ENCODE data around the gene SLC25A12. TPM values are rescaled to one million over a fixed set of nuclear protein-coding genes. Genes with fewer than 3 reads are reported as not detected.
A peak's percentile ranks its signal among the peaks of the same experiment; 100 is the strongest.
"Not testable (repeated sequence)": the region's sequence is repeated elsewhere in the genome, so short reads cannot be mapped to it uniquely, and the experiment has no call there.

Gene SLC25A12
- total RNA-seq, 1 donor from 2014 or later = 25.2 TPM

DNA sequence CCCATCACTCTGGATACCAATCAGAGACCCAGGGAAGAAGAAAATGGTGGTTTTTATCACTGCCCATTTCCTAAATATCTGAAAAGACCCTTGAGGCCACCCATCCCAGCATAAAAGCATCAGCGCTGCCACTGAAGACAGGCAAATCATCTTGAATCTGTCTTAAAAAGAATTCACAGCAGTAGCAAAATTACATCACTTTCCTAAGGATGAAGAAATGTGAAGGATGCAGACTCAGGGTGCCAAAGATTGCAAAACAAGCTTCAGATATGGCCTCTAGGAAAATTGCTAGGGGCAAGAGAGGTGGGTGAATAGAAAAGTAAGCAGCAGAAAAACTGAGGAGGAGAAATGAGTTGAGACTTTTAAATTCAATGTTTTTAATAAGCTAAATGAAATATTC is 70.0 kb downstream of the SLC25A12 start:
- DNase-seq = no peak

DNA sequence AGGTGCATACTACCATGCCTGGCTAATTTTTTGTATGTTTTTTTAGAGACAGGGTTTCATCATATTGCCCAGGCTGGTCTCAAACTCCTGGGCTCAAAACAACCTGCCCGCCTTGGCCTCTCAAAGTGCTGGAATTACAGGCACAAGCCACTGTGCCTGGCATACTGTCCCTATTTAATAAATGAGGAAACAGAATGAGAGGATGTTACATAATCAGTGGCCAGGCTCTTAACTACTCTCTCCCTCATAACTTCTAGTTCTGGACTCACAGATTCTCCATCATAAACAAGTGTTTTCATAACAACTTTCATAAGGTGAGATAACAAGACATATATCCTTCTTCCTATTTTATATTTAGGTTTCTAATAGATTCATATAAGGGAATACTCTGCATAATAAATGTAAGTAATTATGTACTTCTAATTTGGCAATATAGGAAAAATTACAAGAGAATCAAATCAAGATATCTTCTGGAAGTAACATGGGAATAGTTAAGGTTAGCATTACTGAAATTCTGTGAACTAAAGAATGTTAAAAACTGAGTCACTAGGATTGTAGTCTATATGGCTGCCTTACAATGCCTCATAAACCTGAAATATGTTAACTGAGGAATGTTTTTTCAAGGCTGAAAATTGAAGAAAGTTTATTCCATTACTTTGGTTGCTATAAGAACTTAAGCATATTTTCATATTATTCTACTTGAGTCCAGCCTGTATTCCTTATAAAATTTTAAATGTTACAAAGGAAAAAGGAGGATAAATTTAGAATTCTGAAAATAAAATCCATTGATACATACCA is 71.3 kb downstream of the SLC25A12 start:
- no peak for DNase-seq

DNA sequence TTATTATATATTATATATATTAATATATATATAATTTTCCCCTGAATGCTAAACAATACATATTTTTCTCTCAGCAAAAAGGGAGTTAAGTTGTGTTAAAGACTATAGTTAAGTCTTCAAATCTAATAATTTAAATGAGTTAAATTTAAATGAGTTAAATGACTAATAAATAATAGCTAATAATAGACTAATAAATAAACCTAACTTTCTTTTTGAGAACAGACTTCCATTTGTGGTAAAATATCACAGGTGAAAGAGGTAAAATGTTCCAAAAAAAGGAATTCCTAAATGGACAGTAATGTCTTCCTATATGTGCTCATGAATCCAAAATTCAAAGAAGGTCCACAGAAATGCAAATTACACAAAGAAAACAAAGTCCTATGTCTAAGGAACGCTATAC is 74.6 kb downstream of the SLC25A12 start:
- DNase-seq = no peak

DNA sequence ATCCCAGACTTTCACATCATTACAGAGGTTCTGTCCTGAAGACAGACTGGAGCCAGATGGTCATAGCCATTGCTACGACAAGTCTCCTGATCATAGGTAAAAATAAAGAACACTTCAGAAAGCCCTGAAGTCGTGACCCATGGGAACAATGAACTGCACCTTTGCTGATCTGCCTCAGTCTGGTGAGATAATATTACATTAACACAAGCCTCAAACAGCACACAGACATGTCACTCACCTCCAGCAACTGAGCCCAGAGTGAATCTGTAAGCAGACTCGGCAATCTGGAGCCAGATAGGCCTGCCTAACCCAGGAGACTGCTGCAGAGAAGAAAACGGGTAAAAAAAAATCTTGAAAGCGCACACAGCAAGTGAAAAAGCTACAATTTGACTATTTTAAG is 79.2 kb downstream of the SLC25A12 start:
- no peak for DNase-seq

DNA sequence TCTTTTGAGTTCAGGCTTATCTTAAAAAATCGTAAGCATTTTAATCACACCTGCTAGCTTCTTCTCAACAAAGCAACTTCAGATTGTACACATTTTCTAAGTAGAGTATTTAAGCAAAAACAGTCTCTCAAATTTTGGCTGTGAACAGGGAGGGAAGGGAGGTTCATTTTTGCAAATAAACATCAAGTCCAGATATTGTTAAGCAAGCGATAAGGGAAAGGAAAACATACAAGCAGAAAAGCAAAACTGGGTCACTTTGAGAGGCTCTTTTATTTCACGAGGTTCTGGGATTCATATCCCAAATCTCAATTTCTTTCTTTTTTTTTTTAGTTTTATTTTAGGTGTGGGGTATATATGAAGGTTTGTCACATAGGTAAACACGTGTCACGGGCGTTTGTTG is 79.9 kb downstream of the SLC25A12 start:
- no peak for DNase-seq

DNA sequence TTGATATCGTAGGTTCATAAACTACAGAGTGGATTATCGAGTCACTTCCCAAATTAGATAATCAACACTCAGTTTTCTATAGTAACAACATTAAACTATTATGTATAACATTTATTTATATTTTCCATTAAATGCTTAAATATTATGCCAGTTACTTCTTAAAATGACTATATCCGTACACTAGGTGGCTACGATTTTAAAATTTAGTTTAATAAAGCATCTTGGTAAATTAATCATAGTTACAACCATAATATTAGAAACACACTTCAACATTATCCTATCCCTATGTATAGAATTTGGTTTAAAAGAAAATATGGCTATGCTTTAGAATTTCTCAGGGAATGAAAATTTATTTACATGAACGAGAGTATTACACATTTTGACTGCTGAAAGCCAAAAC is 80.3 kb downstream of the SLC25A12 start:
- no peak for DNase-seq

DNA sequence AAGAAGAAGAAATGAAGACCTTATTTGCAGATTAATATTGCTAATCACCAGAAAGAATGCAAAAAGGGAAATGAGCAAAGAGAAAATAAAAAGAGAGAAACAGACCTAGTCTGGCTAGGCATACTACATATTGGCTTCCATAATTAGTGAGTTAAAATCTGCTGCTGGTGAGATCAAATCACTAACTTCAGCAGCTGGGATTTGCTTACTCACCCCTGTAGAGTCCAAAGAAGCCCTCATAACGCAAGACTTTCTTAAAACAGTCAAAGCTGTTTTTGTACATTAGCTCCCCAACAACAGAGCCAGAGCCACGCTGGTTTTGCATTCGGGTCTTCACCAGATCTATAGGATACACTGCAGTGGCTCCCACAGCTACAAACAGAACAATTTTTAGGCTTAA is 80.9 kb downstream of the SLC25A12 start:
- no peak for DNase-seq

DNA sequence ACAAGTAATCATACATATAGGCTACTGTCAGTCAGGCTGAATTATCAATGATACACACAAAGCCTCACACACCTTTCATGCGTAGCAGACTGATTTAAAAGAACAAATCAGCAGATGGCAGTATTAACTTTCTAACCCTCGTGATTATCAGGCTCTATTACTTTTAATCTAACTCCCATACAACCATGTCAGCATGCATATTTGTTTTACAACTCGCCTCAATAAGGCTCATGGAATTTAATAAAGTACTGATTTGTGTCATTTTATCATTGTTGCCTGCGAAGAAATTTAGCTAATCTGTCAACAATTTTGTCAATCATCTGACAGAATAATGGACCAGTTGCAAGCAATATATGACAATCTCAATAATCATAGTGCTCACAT is 82.8 kb downstream of the SLC25A12 start:
- no peak for DNase-seq

DNA sequence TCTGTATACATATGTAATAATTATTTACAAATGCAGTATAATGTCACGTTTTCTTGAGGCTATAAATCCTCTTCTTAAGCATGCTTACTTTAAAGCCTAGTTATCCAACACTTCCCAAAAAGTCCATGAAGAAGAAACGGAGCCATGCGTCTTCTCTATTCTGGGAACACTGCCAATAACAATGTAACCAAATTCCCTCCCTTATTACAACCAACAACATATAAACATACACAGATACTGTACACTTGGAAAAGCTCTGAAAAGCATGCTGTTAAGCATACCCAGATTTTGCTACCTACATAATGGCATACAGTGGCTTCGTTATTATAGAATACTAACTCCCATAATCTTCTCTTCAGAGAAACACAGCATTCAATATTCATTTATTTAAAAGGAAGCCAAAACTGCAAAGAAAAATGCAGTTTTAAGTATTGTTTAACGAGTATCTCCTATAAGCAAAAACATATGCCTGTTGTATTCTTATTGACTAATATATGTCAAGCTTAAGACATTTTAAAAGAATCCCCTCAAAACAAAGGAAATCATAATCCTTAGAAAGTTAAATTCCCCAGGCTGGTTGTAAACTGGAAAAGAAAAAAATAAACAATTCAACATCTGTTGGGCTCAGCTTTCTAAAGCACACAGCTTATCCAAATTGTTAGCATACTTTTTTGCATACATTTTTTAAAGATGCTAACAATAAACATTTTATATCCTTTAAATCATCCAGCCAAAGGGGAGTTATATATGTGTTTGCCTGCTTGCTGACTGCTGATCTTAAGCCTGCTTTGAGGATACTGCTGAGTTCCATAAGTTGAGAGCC is 83.4 kb downstream of the SLC25A12 start:
- peak; percentile 82 for DNase-seq

DNA sequence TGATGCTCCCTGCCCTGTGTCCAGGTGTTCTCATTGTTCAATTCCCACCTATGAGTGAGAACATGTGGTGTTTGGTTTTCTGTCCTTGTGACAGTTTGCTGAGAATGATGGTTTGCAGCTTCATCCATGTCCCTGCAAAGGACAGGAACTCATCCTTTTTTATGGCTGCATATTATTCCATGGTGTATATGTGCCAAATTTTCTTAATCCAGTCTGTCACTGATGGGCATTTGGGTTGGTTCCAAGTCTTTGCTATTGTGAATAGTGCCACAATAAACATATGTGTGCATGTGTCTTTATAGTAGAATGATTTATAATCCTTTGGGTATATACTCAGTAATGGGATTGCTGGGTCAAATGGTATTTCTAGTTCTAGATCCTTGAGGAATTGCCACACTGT is 85.2 kb downstream of the SLC25A12 start:
- DNase-seq = not testable (repeated sequence)

DNA sequence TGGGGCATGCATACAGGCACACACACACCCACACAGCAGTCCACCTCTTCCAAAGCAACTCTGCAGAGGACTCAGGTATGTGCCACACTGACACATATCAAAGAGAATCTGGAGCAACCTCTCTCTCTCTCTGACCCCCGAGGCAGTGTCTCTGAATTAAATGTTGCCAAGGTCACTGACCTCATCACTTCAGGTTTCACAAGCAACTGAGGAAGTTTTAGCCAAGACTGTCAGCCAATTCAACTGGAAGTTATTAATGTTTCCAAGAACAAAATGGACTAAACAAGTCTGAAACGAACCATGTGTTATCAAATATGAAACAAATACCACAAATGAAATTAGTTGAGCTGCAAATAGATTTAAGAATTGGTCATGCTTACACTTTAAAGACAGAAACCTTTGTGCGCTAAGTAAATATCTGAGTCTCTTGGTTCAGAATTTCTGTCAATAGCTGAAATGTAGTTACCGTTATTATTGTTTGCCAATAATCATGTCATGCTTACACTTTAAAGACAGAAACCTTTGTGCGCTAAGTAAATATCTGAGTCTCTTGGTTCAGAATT is 86.1 kb downstream of the SLC25A12 start:
- no peak for DNase-seq

DNA sequence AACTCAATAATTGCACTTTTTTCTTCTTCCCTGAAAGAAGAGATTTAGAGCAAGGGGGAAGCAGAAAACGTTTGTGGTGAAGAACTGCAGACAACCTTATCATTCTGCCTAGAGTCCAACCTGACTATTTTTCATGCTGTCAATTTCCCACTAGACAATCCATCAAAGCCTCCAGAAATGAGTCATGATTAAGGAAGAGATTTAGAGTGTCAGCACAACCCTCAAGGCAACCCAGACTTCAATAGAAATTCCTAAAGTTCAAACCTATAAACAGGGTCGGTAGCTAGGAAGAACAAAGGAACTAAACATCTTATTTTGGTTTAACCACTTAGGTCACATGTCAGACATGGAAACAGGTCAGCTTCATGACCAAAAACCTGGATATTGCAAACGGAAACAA is 86.9 kb downstream of the SLC25A12 start:
- DNase-seq = no peak

DNA sequence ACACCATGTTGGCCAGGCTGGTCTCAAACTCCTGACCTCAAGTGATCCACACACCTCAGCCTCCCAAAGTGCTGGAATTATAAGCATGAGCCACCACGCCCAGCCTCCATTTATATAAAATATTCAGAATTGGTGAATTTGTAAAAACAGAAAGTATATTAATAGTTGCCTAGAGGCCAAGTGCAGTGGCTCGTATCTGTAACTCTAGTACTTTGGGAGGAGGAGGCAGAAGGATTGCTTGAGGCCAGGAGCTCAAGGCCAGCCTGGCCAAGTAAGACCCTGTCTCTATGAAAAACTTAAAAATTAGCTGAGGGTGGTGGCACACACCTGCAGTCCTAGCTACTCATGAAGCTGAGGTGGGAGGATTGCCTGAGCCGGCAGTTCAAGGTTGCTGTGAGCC is 89.6 kb downstream of the SLC25A12 start:
- no peak for DNase-seq

DNA sequence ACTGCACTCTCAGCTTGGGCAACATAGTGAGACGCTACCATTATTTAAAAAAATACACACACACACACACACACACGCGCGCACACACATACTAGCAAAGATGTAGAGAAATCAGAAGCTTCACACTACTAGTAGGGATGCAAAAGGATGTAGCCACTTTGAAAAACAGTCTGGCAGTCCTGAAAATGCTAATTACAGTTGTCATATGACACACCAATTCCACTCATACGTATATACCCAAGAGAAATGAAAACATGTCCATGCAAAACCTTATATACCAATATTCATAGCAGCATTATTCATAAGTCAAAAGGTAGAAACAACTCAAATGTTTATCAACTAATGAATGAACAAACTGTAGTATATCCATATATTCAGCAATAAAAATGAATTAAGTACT is 90.3 kb downstream of the SLC25A12 start:
- DNase-seq = no peak

DNA sequence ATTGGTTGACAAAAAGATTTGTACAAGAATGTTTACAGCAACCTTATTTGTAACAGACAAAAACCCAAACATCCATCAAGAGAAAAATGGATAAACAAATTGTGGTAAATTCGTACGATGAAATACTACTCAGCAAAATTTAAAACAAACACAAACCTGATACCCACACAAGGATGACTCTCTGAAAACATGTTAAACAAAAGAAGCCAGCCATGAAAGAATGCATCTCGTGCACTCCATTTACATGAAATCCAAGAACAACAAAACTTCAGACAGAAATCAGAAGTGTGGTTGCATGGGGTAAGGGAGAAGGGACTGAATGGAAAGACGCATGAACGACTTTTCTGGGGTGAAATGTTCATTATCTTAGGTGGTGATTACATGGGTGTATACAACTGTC is 93.4 kb downstream of the SLC25A12 start:
- DNase-seq = no peak

DNA sequence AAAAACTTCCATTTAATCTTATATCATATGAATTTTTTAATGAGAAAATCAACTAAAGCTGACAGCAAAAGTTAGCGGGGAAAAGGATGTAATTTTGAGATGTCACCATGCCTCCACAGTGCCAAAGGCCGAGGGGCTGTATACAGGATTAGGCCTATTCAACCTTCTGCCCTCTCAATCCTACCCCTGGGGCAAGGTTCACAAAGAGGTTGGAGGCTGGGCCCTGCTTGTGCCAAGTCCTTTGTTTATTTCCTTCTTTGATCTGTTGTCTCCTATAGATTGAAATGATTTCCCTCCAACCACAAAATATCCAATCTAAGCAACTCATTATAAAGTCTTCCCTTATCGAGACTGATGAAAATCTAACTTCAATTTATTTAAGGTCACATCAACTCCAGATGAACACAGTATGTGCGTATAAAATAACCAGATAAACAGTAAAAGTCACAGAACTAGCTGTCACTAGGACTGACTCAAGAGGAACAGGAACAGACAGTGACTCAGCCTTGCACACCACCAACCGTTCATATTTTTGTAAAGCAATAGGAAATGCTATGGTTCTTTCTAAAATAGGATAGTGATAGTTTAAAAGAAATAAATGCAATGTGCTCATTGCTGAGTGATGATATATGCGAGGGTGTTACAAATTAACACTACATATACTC is 95.8 kb downstream of the SLC25A12 start:
- no peak for DNase-seq

DNA sequence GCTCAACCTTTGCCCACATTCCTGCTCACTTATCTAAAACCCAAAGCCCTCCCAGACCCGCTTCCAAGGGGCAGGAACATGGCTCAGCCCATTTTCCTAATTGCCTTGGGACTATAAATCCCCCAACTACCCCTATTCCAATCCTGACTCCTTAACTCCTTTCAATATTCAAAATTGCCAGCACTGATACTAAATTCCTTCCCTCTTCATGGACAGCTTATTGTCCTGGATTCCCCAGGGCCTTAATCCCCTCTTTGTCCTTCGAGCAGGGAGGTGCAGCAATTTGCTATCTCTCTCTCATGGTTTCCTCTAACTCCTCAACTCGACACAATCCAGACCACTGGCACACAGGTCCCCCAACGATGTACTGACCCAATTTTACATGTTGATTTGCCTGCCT is 99.1 kb downstream of the SLC25A12 start:
- no peak for DNase-seq

DNA sequence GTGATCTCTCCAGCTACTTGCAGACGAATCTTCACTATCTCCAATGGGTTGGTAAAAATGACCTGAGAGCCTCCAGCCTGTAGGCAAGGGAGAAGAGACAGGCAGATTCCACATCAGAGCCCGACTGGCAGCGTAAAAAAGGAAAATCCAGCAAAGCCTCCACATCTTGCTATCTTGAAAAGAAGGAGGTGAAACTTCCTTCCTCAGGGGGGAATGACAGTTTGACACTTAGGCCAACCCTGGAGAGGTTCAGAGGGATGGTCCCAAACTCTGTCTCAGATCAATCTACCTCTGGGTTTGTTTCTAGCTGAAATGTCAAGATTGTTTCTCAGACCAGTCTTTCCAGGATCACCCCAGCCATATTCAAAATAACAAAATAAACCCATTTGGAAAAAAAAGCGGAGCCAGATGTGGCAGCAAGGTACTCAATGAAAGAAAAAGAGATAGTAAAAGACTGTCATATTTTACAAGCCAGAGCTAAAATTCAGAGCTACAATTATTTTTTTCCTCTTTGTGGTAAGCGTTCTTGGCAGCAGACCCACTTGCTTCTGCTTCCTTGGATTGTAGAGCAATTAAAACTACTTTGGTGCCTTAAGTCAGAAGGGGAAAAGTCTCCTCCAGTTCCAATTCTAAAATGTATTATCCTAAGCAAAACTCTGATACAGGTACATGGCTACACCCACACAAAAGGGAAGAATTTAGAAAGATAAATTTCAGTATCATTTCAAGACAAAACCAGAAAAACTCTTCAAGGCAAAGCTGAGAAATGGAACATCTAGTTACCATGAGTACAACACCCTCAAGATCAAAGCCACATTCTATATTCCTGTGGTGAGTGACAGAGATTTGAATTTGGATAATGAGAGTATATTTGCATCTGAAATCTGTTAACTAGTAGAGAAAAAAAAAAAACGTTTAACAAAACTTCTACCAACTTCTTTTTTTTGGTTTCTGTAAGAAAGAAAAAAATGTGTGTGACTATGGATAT is 100.1 kb downstream of the SLC25A12 start:
- no peak for DNase-seq

DNA sequence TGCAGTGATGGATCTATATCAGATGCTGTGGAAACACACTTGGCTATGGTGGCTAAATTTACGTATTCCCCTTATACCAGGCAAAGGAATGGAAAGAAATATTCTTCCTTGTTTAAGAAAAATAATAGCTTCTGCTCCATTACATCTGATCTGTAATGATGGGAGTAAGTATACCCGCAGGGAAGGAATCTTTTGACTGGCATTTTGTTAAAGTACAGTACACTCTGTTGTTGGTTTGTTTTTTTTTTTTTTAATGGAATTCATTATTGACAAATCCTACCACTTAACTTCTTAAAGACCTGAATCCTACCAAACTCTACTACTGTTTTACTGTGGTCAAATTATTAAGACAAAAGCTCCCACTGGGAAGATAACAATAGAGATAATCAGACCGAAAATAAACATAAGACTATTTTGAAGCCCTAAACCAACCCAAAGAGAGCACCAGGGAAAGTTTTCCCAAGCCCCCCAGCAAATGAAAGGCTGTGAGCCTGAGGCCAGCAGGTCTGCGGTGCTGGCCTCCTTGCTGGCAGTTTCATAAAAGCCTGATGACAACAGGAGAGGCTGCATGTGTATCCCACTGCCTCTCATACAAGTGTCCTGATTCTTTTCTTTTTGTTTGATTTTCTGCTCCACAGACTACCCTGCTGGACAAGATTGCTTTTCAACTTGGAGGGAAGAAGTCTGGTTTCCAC is 101.0 kb downstream of the SLC25A12 start:
- DNase-seq = no peak

DNA sequence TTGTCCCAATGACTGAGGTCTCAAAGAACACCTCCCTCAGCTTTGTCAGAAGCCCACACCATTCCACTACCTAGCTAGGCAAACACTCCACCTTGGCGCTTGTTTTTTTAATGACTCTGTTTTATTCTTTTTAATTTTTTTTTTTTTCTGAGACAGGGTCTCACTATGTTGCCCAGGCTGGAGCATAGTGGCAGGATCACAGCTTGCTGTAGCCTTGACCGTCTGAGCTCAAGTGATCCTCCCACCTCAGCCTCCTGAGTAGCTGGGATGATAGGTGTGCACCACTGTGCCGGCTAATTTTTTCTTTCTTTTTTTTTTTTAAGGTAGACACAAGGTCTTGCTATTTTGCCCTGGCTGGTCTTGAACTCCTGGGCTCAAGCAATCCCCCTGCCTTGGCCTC is 101.9 kb downstream of the SLC25A12 start:
- DNase-seq = no peak

DNA sequence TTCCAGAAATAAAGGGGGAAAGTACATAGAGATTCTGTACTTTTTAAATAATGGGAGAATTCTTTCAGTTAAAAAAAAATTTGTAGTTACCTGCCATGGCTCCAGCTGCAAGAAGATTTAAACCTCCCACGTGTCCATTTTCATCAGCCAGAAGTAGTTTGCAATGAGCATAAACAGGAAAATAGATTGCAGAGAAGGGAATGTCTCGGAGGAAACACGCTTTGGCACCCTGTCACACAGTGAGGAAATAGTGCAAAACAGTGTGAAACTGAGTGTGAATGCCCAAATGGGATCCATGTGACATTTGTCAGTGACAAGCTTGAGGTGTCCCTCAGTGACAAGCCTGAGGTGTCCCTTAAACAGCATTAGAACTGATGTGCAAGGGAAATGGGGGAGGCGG is 102.7 kb downstream of the SLC25A12 start:
- DNase-seq = no peak
